SK-N-MC (cell line): Measurements from ENCODE around the gene LRRC36.

Experiments used
- DNase-seq: peaks from one replicate; pipeline ENCODE4 v3.0.0-alpha.2; 2011; ENCODE audit warnings: low read depth, low spot score
- H3K27ac ChIP-seq: fragments of 200-600 bp; sonication (generic); 2 replicates; pipeline ENCODE4 v1.5.1; 2016; ENCODE audit warnings: mixed run types
- H3K36me3 ChIP-seq: fragments of 200-600 bp; sonication (generic); 2 replicates; pipeline ENCODE4 v1.6.1; 2017; ENCODE audit warnings: antibody characterized with exemption, low read length, mixed read lengths; ENCODE audit not compliant: insufficient read depth
- H3K4me3 ChIP-seq: fragments of 200-600 bp; sonication (generic); 2 replicates; pipeline ENCODE4 v1.5.1; 2016
- H3K9ac ChIP-seq: fragments of 200-600 bp; sonication (generic); 2 replicates; pipeline ENCODE4 v1.8.0; 2017; ENCODE audit warnings: mixed run types, mixed read lengths; ENCODE audit not compliant: insufficient read length
- H3K9me3 ChIP-seq: fragments of 200-600 bp; sonication (generic); 2 replicates; pipeline ENCODE4 v1.6.1; 2017; ENCODE audit warnings: low read depth, mild to moderate bottlenecking, antibody characterized with exemption, low read length, moderate library complexity, mixed read lengths
- EZH2 ChIP-seq: fragments of 200-600 bp; sonication (generic); IDR thresholded peaks from one replicate; pipeline ENCODE4 v1.6.1; 2017; ENCODE audit warnings: antibody characterized with exemption
- FOXP2 ChIP-seq: optimal IDR thresholded peaks from 2 replicates; pipeline ENCODE3; 2011; ENCODE audit warnings: mild to moderate bottlenecking, moderate library complexity; ENCODE audit not compliant: insufficient read depth; ENCODE audit errors: extremely low read length, control extremely low read depth
- POLR2AphosphoS5 ChIP-seq: IDR thresholded peaks from 2 replicates; pipeline ENCODE4 v1.6.1; 2012; ENCODE audit warnings: mild to moderate bottlenecking, low read depth, low read length, borderline replicate concordance

LRRC36 gene

GRCh38 chr16:67415872-67416793 lies 89.5 kb downstream of the LRRC36 start, which contains the start of gene ZDHHC1:
ZDHHC1 (minus strand) TSS chr16:67416477; CDS start chr16:67407775, 8,702 bp downstream.
- peak within 1 kb of the TSS; percentile 48 for H3K4me3 ChIP-seq
- no peak within 1 kb of the TSS for H3K9ac ChIP-seq
- no peak within 1 kb of the TSS for H3K27ac ChIP-seq
- no peaks in the 10 kb centered on the region for H3K36me3 ChIP-seq
- TF ChIP-seq FOXP2 (no peak), POLR2AphosphoS5 (no peak), EZH2 (no peak)
- no peak for DNase-seq
- no peaks in the 10 kb centered on the region for H3K9me3 ChIP-seq

- TF ChIP-seq EZH2 = no peak
- no peak for TF ChIP-seq POLR2AphosphoS5
- no peak for TF ChIP-seq FOXP2
- no peaks in the 10 kb centered on the region for H3K36me3 ChIP-seq
Measured at GRCh38 chr16:67417333-67418061, 90.9 kb downstream of the LRRC36 start.

GRCh38 chr16:67419502-67419901 lies 92.9 kb downstream of the LRRC36 start:
- Histone ChIP-seq H3K9me3 (no peaks in the 10 kb centered on the region), H3K9ac (no peak overlapping the region), H3K27ac (no peak overlapping the region), H3K36me3 (no peaks in the 10 kb centered on the region), H3K4me3 (no peak overlapping the region)
- DNase-seq = no peak
- TF ChIP-seq POLR2AphosphoS5 = no peak
- no peak for TF ChIP-seq EZH2
- TF ChIP-seq FOXP2 = no peak

More at GRCh38 chr16:67417333-67418061, 90.9 kb downstream of the LRRC36 start:
- DNase-seq = no peak
- H3K9me3 ChIP-seq = no peaks in the 10 kb centered on the region
- H3K9ac ChIP-seq = no peak overlapping the region
- no peak overlapping the region for H3K27ac ChIP-seq
- H3K4me3 ChIP-seq = no peak overlapping the region

- H3K4me3 ChIP-seq = no peak overlapping the region
- no peak overlapping the region for H3K27ac ChIP-seq
- no peaks in the 10 kb centered on the region for H3K9me3 ChIP-seq
- H3K9ac ChIP-seq = no peak overlapping the region
- no peak for DNase-seq
- H3K36me3 ChIP-seq = no peaks in the 10 kb centered on the region
- TF ChIP-seq FOXP2 = no peak
- no peak for TF ChIP-seq EZH2
- no peak for TF ChIP-seq POLR2AphosphoS5
Measured at GRCh38 chr16:67419931-67420330, 93.3 kb downstream of the LRRC36 start.

- H3K4me3 ChIP-seq = no peak overlapping the region
- TF ChIP-seq POLR2AphosphoS5 (no peak), EZH2 (no peak), FOXP2 (no peak)
- no peaks in the 10 kb centered on the region for H3K9me3 ChIP-seq
- no peak overlapping the region for H3K9ac ChIP-seq
- 0 out of 2 replicates have a peak overlapping the region, but pooled peaks have one; percentile 42 for H3K27ac ChIP-seq
- no peaks in the 10 kb centered on the region for H3K36me3 ChIP-seq
- no peak for DNase-seq
Measured at GRCh38 chr16:67421030-67421429, 94.4 kb downstream of the LRRC36 start.

- no peaks in the 10 kb centered on the region for H3K9me3 ChIP-seq
- H3K4me3 ChIP-seq = peak overlapping the region; percentile 64; the same call in 1 of the 2 replicates
- DNase-seq = no peak
- no peaks in the 10 kb centered on the region for H3K36me3 ChIP-seq
- no peak overlapping the region for H3K9ac ChIP-seq
- TF ChIP-seq POLR2AphosphoS5 (no peak), EZH2 (no peak)
- H3K27ac ChIP-seq = peak overlapping the region; percentile 92
Measured at GRCh38 chr16:67423015-67423414, 96.4 kb downstream of the LRRC36 start.

- no peaks in the 10 kb centered on the region for H3K36me3 ChIP-seq
- no peaks in the 10 kb centered on the region for H3K9me3 ChIP-seq
- peak overlapping the region; percentile 64 for H3K4me3 ChIP-seq
- no peak for DNase-seq
- H3K9ac ChIP-seq = no peak overlapping the region
- no peak for TF ChIP-seq FOXP2
- TF ChIP-seq EZH2 = no peak
- TF ChIP-seq POLR2AphosphoS5 = no peak
- peak overlapping the region; percentile 92 for H3K27ac ChIP-seq
Measured at GRCh38 chr16:67423611-67424260, 97.1 kb downstream of the LRRC36 start.

- Histone ChIP-seq H3K9me3 (no peaks in the 10 kb centered on the region), H3K4me3 (peak overlapping the region; percentile 64), H3K27ac (peak overlapping the region; percentile 92), H3K9ac (no peak overlapping the region), H3K36me3 (no peaks in the 10 kb centered on the region)
- no peak for DNase-seq
- TF ChIP-seq EZH2 (no peak), POLR2AphosphoS5 (no peak), FOXP2 (no peak)
Measured at GRCh38 chr16:67424261-67424615, 97.6 kb downstream of the LRRC36 start.
